Keratinocyte (primary cell): Measurements from ENCODE around the gene TTLL8.
A peak's percentile ranks its signal among the peaks of the same experiment; 100 is the strongest.

Experiments used
- EZH2 ChIP-seq: IDR thresholded peaks from one replicate; pipeline ENCODE4 v1.6.1; 2012; ENCODE audit warnings: inconsistent platforms, mild to moderate bottlenecking, low read length, moderate library complexity
- TF ChIP-seq, protein P1 (sequence below), 3 experiments: IDR thresholded peaks in 1 of 3; conservative IDR thresholded peaks in 1 of 3; optimal IDR thresholded peaks in 1 of 3; 2 replicates in 2 of 3; 3 replicates in 1 of 3; pipeline versions ENCODE3 to v1.5.1; 2011; ENCODE audit warnings: low read length in 3 of 3, mild to moderate bottlenecking in 3 of 3, moderate library complexity in 2 of 3, control low read depth in 1 of 3, inconsistent platforms in 1 of 3; ENCODE audit not compliant: insufficient read depth in 2 of 3; ENCODE audit errors: extremely low read depth in 1 of 3

DNA sequence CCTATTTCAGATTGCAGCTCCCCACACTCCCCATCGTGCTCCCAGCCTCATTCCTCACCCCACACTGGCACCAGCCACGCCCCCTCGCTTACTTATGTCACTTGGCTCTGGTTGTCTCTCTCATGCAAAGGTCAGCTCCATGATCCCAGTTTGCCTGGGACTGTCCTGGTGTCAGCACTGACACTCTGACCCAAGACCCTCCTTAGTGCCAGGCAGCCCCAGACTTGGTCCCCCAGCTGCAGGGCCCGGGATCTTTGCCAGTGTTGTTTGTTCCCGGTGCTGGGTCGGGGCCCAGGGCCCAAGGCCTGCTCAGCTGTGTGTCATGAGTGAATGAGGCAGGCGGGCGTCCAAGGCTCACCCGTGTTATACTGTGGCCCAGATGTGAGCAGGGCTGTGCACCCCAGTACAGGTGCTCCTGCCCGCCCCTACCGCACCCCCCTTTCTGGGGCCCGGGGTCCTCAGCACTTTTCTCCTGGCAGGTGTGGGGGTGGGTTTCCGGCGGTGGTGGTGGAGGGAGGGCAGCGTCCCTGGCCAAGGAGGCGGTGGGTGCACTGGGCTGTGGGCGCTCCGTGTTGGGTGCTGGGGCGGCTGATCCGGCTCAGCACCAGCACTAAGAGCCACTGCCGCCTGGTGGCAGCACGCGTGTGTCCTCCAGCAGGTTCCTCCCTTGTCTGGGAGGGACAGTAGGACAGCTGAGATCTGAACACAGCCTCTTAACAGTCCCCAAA, 65.0 kb downstream of the TTLL8 start:
- TF ChIP-seq, protein P1, sequence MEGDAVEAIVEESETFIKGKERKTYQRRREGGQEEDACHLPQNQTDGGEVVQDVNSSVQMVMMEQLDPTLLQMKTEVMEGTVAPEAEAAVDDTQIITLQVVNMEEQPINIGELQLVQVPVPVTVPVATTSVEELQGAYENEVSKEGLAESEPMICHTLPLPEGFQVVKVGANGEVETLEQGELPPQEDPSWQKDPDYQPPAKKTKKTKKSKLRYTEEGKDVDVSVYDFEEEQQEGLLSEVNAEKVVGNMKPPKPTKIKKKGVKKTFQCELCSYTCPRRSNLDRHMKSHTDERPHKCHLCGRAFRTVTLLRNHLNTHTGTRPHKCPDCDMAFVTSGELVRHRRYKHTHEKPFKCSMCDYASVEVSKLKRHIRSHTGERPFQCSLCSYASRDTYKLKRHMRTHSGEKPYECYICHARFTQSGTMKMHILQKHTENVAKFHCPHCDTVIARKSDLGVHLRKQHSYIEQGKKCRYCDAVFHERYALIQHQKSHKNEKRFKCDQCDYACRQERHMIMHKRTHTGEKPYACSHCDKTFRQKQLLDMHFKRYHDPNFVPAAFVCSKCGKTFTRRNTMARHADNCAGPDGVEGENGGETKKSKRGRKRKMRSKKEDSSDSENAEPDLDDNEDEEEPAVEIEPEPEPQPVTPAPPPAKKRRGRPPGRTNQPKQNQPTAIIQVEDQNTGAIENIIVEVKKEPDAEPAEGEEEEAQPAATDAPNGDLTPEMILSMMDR (optimal IDR thresholded peaks at IDR 0.05 in 1 of 3, IDR thresholded peaks at IDR 0.05 in 1 of 3, conservative IDR thresholded peaks at IDR 0.05 in 1 of 3; ENCODE audit: extremely low read depth in 1 of 3, insufficient read depth in 2 of 3, low read length in 3 of 3) = peak; percentile 45 to 89 (median 80)
- no peak for TF ChIP-seq EZH2
